HepG2 (cell line): ENCODE data around the gene MARCHF2. TPM values are rescaled to one million over a fixed set of nuclear protein-coding genes. Genes with fewer than 3 reads are reported as not detected.

Source experiments
- ATF7 ChIP-seq, 2 experiments: fragments of 450-650 bp in 1 of 2; sonication (generic) in 1 of 2; formaldehyde crosslinking in 1 of 2; IDR thresholded peaks; 2 replicates each; pipeline versions ENCODE4 v1.4.0 to v1.6.1; 2016 to 2020; ENCODE audit warnings: antibody characterized with exemption in 1 of 2, mild to moderate bottlenecking in 1 of 2, missing genetic modification reagents in 1 of 2
- CAMTA2 ChIP-seq: sonication (generic); formaldehyde crosslinking; IDR thresholded peaks from 2 replicates; pipeline ENCODE4 v1.4.0; 2020; ENCODE audit warnings: mild to moderate bottlenecking, missing genetic modification reagents, borderline replicate concordance
- CREM ChIP-seq, 2 experiments: sonication (generic) in 1 of 2; formaldehyde crosslinking in 1 of 2; IDR thresholded peaks; 2 replicates each; pipeline versions ENCODE4 v1.4.0 to v1.6.1; 2016 to 2020; ENCODE audit warnings: antibody characterized with exemption in 1 of 2, mild to moderate bottlenecking in 1 of 2, missing genetic modification reagents in 1 of 2
- FOXO1 ChIP-seq: sonication (generic); formaldehyde crosslinking; IDR thresholded peaks from 2 replicates; pipeline ENCODE4 v1.4.0; 2020; ENCODE audit warnings: missing genetic modification reagents
- NFYC ChIP-seq: IDR thresholded peaks from 2 replicates; pipeline ENCODE4 v1.6.1; 2016; ENCODE audit warnings: missing genetic modification reagents, missing compliant biosample characterization
- PRDM10 ChIP-seq: sonication (generic); formaldehyde crosslinking; IDR thresholded peaks from 2 replicates; pipeline ENCODE4 v1.4.0; 2020; ENCODE audit warnings: low read depth, missing genetic modification reagents
- SMAD1 ChIP-seq: sonication (generic); formaldehyde crosslinking; IDR thresholded peaks from 2 replicates; pipeline ENCODE4 v1.4.0; 2020; ENCODE audit warnings: missing genetic modification reagents, low read depth, mild to moderate bottlenecking, borderline replicate concordance
- SMARCC2 ChIP-seq: fragments of 450-650 bp; IDR thresholded peaks from 2 replicates; pipeline ENCODE4 v1.6.1; 2017; ENCODE audit warnings: antibody characterized with exemption, mild to moderate bottlenecking
- SNAI1 ChIP-seq: sonication (generic); formaldehyde crosslinking; IDR thresholded peaks from 2 replicates; pipeline ENCODE4 v1.5.0; 2020; ENCODE audit warnings: mild to moderate bottlenecking, missing genetic modification reagents, borderline replicate concordance
- TRIM22 ChIP-seq: fragments of 450-650 bp; IDR thresholded peaks from 2 replicates; pipeline ENCODE4 v1.6.1; 2017
- USF2 ChIP-seq, 2 experiments: sonication (generic) in 1 of 2; formaldehyde crosslinking in 1 of 2; IDR thresholded peaks; 2 replicates each; pipeline versions ENCODE4 v1.5.1 to v1.6.1; 2011 to 2020; ENCODE audit warnings: borderline replicate concordance in 1 of 2, low read depth in 1 of 2, low read length in 1 of 2, mild to moderate bottlenecking in 1 of 2, missing genetic modification reagents in 1 of 2, moderate library complexity in 1 of 2
- ZBTB43 ChIP-seq: sonication (generic); formaldehyde crosslinking; conservative IDR thresholded peaks from 2 replicates; pipeline ENCODE4 v1.4.0; 2020; ENCODE audit warnings: missing genetic modification reagents
- ZNF124 ChIP-seq: sonication (generic); formaldehyde crosslinking; IDR thresholded peaks from 2 replicates; pipeline ENCODE4 v1.4.0; 2020; ENCODE audit warnings: missing genetic modification reagents
- ZNF639 ChIP-seq: conservative IDR thresholded peaks from 2 replicates; pipeline ENCODE4 v1.6.1; 2018; ENCODE audit warnings: missing genetic modification reagents
- ZNF737 ChIP-seq: sonication (generic); formaldehyde crosslinking; IDR thresholded peaks from 2 replicates; pipeline ENCODE4 v1.5.0; 2020; ENCODE audit warnings: missing genetic modification reagents, mild to moderate bottlenecking, borderline replicate concordance
- ZSCAN12 ChIP-seq: sonication (generic); formaldehyde crosslinking; IDR thresholded peaks from 2 replicates; pipeline ENCODE4 v1.9.0; 2021; ENCODE audit warnings: mild to moderate bottlenecking, missing genetic modification reagents
- polyA plus RNA-seq, 8 experiments: library from polyadenylated mRNA; depleted of rRNA in 3 of 8; stranded (reverse) in 7 of 8; unstranded in 1 of 8; fragments of >200 nt; fragmentation: Illumina TruSeq in 4 of 8; extraction: Trizol in 4 of 8; gene quantifications; 2 replicates each; pipeline versions ENCODE4 v1.2.1 to v1.2.3, GENCODE V29; 2011 to 2016; ENCODE audit warnings: low read depth in 4 of 8, missing spikeins in 1 of 8, mixed read lengths in 1 of 8; ENCODE audit not compliant: insufficient read depth in 1 of 8
- total RNA-seq, 5 experiments: library from RNA; depleted of rRNA; stranded (reverse); fragments of >200 nt; fragmentation: Illumina TruSeq; extraction: Trizol; gene quantifications; 2 replicates each; pipeline ENCODE4 v1.2.3, GENCODE V29; 2016; ENCODE audit warnings: low read depth in 1 of 5
- TF ChIP-seq, protein P1 (sequence below): IDR thresholded peaks from 2 replicates; pipeline ENCODE4 v1.6.1; 2012; ENCODE audit warnings: inconsistent platforms

Gene MARCHF2
- total and polyA plus RNA-seq, 2 of the 13 experiments (the other 11 are each of a cell fraction or from before 2014, with no cell fraction given) = 12.7 to 13.0 TPM

GRCh38 chr19:8389891-8390616 lies 23.1 kb upstream of the MARCHF2 start, which contains the start of gene RAB11B (continued):
- TF ChIP-seq ZBTB43 = no peak
- no peak for TF ChIP-seq SMAD1 (CRISPR knock-in tag)
- TF ChIP-seq ZSCAN12 = no peak
- no peak for TF ChIP-seq ZNF737 (CRISPR knock-in tag)
- TF ChIP-seq ZNF639 = no peak
- no peak for TF ChIP-seq TRIM22
- TF ChIP-seq, protein P1, sequence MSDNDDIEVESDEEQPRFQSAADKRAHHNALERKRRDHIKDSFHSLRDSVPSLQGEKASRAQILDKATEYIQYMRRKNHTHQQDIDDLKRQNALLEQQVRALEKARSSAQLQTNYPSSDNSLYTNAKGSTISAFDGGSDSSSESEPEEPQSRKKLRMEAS = no peak
- TF ChIP-seq USF2 (IDR thresholded peaks at IDR 0.05; ENCODE audit: low read depth, low read length) = no peak
- peak; percentile 75; the same call in 1 of the 2 replicates for TF ChIP-seq USF2 (CRISPR knock-in tag; IDR thresholded peaks at IDR 0.05; ENCODE audit: borderline replicate concordance)
- TF ChIP-seq NFYC (CRISPR knock-in tag) = peak; percentile 99
- TF ChIP-seq ATF7 (IDR thresholded peaks at IDR 0.05) = peak; percentile 100
- TF ChIP-seq ATF7 (CRISPR knock-in tag; IDR thresholded peaks at IDR 0.05) = peak; percentile 97
- TF ChIP-seq SNAI1 (CRISPR knock-in tag) = no peak
- no peak for TF ChIP-seq SMARCC2
- no peak; the same call in 1 of the 2 replicates for TF ChIP-seq PRDM10 (CRISPR knock-in tag)
- peak; percentile 59; the same call in 1 of the 2 replicates for TF ChIP-seq CAMTA2 (CRISPR knock-in tag)
- TF ChIP-seq ZNF124 (CRISPR knock-in tag) = no peak
- TF ChIP-seq FOXO1 (CRISPR knock-in tag) = no peak
- peak; percentile 97 for TF ChIP-seq CREM (IDR thresholded peaks at IDR 0.05)
- TF ChIP-seq CREM (CRISPR knock-in tag; IDR thresholded peaks at IDR 0.05) = peak; percentile 57; the same call in 1 of the 2 replicates
